Left ventricle myocardium inferior (tissue), 1 donor: ENCODE results near the gene OTULIN. TPM values are rescaled to one million over a fixed set of nuclear protein-coding genes. Genes with fewer than 3 reads are reported as not detected.
A peak's percentile ranks its signal among the peaks of the same experiment; 100 is the strongest.

Source experiments
- DNase-seq: peaks from one replicate; pipeline ENCODE4 v3.0.0-alpha.2; 2020
- H3K27ac ChIP-seq: fragments of 200-600 bp; replicated peaks from 2 replicates; pipeline ENCODE4 v1.8.0; 2021
- H3K27me3 ChIP-seq: fragments of 200-600 bp; 2 replicates; pipeline ENCODE4 v1.8.0; 2021; ENCODE audit warnings: low read depth
- H3K36me3 ChIP-seq: fragments of 200-600 bp; 2 replicates; pipeline ENCODE4 v1.8.0; 2021
- H3K4me1 ChIP-seq: fragments of 200-600 bp; 2 replicates; pipeline ENCODE4 v1.8.0; 2021
- H3K4me3 ChIP-seq: fragments of 200-600 bp; 2 replicates; pipeline ENCODE4 v1.8.0; 2021; ENCODE audit warnings: mild to moderate bottlenecking, moderate library complexity
- H3K9me3 ChIP-seq: fragments of 200-600 bp; replicated peaks from 2 replicates; pipeline ENCODE4 v1.8.0; 2021
- CTCF ChIP-seq: fragments of 200-600 bp; IDR thresholded peaks from 2 replicates; pipeline ENCODE4 v1.8.0; 2021; ENCODE audit warnings: antibody characterized with exemption, mild to moderate bottlenecking, borderline replicate concordance
- intact Hi-C: fragments of 100-400 bp; cut with micrococcal nuclease; formaldehyde crosslinking; loops from one replicate; pipeline ENCODE4 v1.11.0; 2022
- total RNA-seq: library from RNA; stranded (reverse); fragmentation: NEBNext Ultra II Directional; extraction: Animal tissue kit (Norgen Biotek cat#: 25700); gene quantifications from one replicate; pipeline ENCODE4 v1.2.1, GENCODE V29; 2021
- donor health status: DM: no; HTN: yes; CAD: no; lungs with severe emphysema.

OTULIN gene
- total RNA-seq, 1 donor from 2014 or later: 22.7 TPM

DNA sequence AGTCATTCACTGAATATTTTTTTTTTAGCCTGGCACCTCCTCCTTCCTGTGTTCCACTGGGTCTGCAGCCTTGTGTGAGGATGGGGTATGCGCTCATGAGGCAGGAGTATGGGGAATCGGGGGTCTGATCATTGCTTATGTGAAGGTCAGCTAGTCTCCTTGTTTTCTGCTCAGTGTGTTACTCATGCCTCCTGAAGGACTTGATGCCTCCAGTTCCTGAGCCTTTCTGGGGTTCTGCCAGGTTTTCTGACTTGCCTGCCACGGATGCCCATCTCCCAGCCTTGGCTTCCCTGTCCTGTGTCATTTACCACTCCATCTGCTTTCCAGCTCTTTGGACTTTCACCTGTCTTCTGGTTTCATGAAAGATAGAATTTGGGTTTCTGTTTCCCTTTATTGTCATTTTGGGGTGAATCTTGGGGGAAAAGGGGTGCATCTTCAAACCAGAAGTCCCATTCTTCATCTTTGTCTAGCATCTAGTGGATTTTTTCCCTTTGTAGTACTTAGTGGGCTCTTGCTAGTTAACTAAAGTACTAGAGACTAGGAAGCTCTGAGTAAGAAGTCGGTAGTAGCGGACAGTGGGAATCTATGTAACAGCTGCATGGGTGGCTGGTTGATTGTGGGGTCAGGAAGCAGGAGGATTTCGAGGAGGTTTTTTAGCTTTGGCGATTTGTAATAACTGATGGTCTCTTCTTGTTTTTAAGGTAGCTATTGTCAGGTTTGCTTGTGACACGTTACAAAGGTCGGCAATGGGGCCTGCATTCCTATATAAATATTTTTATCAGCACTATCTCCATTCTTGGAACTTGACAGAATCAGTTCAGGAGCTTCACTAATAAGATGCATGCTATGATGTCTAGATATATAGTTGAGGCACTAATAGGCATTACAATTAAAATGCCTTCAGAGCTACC lies 8.2 kb downstream of the OTULIN start:
- no peaks in the 10 kb centered on the region for H3K36me3 ChIP-seq
- intact Hi-C loops: no loop called here
- DNase-seq: no peak
- peak overlapping the region; percentile 7 for H3K27ac ChIP-seq
- no peak for TF ChIP-seq CTCF
- H3K4me3 ChIP-seq: no peak overlapping the region
- no peaks in the 10 kb centered on the region for H3K27me3 ChIP-seq
- peaks cover 100% of the 10 kb centered on the region for H3K4me1 ChIP-seq
- no peaks in the 10 kb centered on the region for H3K9me3 ChIP-seq

DNA sequence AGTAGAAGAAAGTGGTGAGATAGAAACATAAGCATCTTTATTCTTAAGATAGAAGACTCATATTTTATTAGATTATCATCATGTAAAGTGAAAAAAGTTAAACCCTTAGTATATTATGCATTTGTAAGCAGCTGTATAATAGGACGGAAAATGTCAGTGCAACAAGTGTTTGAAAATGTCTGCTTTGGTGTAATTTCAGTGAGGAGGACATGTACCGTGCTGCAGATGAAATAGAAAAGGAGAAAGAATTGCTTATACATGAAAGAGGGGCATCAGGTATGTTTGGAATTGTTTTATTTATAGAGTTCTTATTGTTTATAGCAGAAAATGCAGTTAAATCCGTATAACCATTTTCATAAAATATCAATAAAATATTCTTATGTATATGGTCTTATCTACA lies 8.9 kb downstream of the OTULIN start:
- Histone ChIP-seq H3K27ac (no peak overlapping the region), H3K4me3 (no peak overlapping the region), H3K27me3 (no peaks in the 10 kb centered on the region), H3K36me3 (no peaks in the 10 kb centered on the region), H3K4me1 (peaks cover 100% of the 10 kb centered on the region), H3K9me3 (no peaks in the 10 kb centered on the region)
- DNase-seq: no peak
- no peak for TF ChIP-seq CTCF
- intact Hi-C loops: no loop called here

- H3K9me3 ChIP-seq: no peaks in the 10 kb centered on the region
- no peak for TF ChIP-seq CTCF
- no peaks in the 10 kb centered on the region for H3K27me3 ChIP-seq
- intact Hi-C loops: no loop called here
- H3K4me1 ChIP-seq: peaks cover 100% of the 10 kb centered on the region
- peak overlapping the region; percentile 63 for H3K27ac ChIP-seq
- H3K36me3 ChIP-seq: no peaks in the 10 kb centered on the region
- DNase-seq: no peak
- H3K4me3 ChIP-seq: peak overlapping the region; percentile 28
Observed at GRCh38 chr5:14674983-14675854, 10.7 kb downstream of the OTULIN start.

DNA sequence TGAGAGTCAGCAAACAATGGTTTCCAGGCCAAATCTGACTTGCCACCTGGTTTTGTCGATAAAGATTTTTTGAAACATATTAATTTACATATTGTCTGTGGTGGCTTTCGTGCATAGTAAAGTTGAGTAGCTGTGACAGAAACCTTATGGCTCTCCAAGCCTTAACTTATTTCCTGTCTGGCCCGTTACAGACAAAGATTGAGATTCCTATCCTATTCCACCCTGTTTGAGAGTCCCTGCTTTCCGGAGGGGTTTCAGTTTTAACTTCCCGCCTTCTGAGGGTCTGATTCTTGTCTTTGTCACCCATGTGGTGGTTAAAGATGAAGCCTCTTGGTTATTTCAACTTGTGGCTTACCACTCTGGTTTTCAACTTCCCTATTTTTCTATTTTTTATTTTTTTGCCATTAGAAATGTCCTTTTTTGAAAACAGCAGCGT lies 11.4 kb downstream of the OTULIN start:
- peaks cover 4% of the 10 kb centered on the region for H3K36me3 ChIP-seq
- H3K27me3 ChIP-seq: no peaks in the 10 kb centered on the region
- H3K4me1 ChIP-seq: peaks cover 100% of the 10 kb centered on the region
- intact Hi-C loops: no loop called here
- peak overlapping the region; percentile 28 for H3K4me3 ChIP-seq
- TF ChIP-seq CTCF: no peak
- no peaks in the 10 kb centered on the region for H3K9me3 ChIP-seq
- no peak for DNase-seq
- peak overlapping the region; percentile 63 for H3K27ac ChIP-seq

DNA sequence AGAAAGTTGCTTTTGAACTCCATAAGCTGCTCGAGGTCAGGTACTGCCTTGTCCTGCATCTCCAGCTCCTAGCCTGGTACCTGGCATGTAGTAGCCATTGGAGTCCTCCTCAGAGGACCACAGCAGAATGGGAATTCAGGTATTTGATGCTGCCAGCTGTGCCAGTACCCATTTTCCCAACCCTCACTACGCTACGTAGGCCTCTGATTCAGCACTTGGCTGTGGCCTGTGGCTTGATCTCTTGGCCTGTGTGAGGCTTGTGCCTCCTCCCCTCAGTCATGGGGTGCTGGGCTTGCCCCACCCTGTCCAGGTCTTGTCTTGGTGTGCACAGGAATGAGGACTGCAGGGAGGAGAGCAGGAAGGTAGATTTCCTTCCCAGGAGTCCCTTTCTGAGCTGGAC lies 11.8 kb downstream of the OTULIN start:
- no peak for DNase-seq
- H3K4me3 ChIP-seq: peak overlapping the region; percentile 28
- H3K9me3 ChIP-seq: no peaks in the 10 kb centered on the region
- intact Hi-C loops: no loop called here
- H3K4me1 ChIP-seq: peaks cover 97% of the 10 kb centered on the region
- TF ChIP-seq CTCF: no peak
- peak overlapping the region; percentile 63 for H3K27ac ChIP-seq
- H3K27me3 ChIP-seq: no peaks in the 10 kb centered on the region
- H3K36me3 ChIP-seq: peaks cover 8% of the 10 kb centered on the region
